ENCODE measurements around the gene RBM8A. TPM values are rescaled to one million over a fixed set of nuclear protein-coding genes. Genes with fewer than 3 reads are reported as not detected.

The RBM8A gene
- total RNA-seq, 1 donor from 2014 or later: 173 TPM

- Histone ChIP-seq H3K36me3 (ENCODE audit: control insufficient read depth, insufficient read depth, low read length) (no peaks in the 10 kb centered on the region), H3K27me3 (ENCODE audit: control insufficient read depth, insufficient read depth, low read length) (no peaks in the 10 kb centered on the region), H3K4me3 (ENCODE audit: low read depth, low read length) (no peak overlapping the region)
- no peak for DNase-seq (ENCODE audit: low read depth)
- TF ChIP-seq CTCF (IDR thresholded peaks at IDR 0.05; ENCODE audit: insufficient read depth, low read length, poor library complexity, severe bottlenecking): no peak
Observed at GRCh38 chr1:145906954-145907753, 20.1 kb downstream of the RBM8A start.

- DNase-seq (ENCODE audit: low read depth): no peak
- Histone ChIP-seq H3K4me3 (ENCODE audit: low read depth, low read length) (no peak overlapping the region), H3K27me3 (ENCODE audit: control insufficient read depth, insufficient read depth, low read length) (no peaks in the 10 kb centered on the region), H3K36me3 (ENCODE audit: control insufficient read depth, insufficient read depth, low read length) (no peaks in the 10 kb centered on the region)
- no peak for TF ChIP-seq CTCF (IDR thresholded peaks at IDR 0.05; ENCODE audit: insufficient read depth, low read length, poor library complexity, severe bottlenecking)
Observed at GRCh38 chr1:145901312-145902021, 25.8 kb downstream of the RBM8A start.

GRCh38 chr1:145898756-145899155, 28.5 kb downstream of the RBM8A start:
- Histone ChIP-seq H3K27me3 (ENCODE audit: control insufficient read depth, insufficient read depth, low read length) (no peaks in the 10 kb centered on the region), H3K36me3 (ENCODE audit: control insufficient read depth, insufficient read depth, low read length) (no peaks in the 10 kb centered on the region), H3K4me3 (ENCODE audit: low read depth, low read length) (no peak overlapping the region)
- no peak for TF ChIP-seq CTCF (IDR thresholded peaks at IDR 0.05; ENCODE audit: insufficient read depth, low read length, poor library complexity, severe bottlenecking)
- DNase-seq (ENCODE audit: low read depth): no peak

GRCh38 chr1:145897969-145898368, 29.3 kb downstream of the RBM8A start:
- DNase-seq (ENCODE audit: low read depth): no peak
- H3K4me3 ChIP-seq (ENCODE audit: low read depth, low read length): no peak overlapping the region
- no peaks in the 10 kb centered on the region for H3K27me3 ChIP-seq (ENCODE audit: control insufficient read depth, insufficient read depth, low read length)
- H3K36me3 ChIP-seq (ENCODE audit: control insufficient read depth, insufficient read depth, low read length): no peaks in the 10 kb centered on the region
- no peak for TF ChIP-seq CTCF (IDR thresholded peaks at IDR 0.05; ENCODE audit: insufficient read depth, low read length, poor library complexity, severe bottlenecking)

GRCh38 chr1:145895471-145895870, 31.8 kb downstream of the RBM8A start:
- Histone ChIP-seq H3K27me3 (ENCODE audit: control insufficient read depth, insufficient read depth, low read length) (no peaks in the 10 kb centered on the region), H3K36me3 (ENCODE audit: control insufficient read depth, insufficient read depth, low read length) (no peaks in the 10 kb centered on the region), H3K4me3 (ENCODE audit: low read depth, low read length) (no peak overlapping the region)
- DNase-seq (ENCODE audit: low read depth): no peak
- no peak for TF ChIP-seq CTCF (IDR thresholded peaks at IDR 0.05; ENCODE audit: insufficient read depth, low read length, poor library complexity, severe bottlenecking)
